HepG2 (cell line): ENCODE results near the gene PEAK3. TPM values are rescaled to one million over a fixed set of nuclear protein-coding genes. Genes with fewer than 3 reads are reported as not detected.

Experiments used
- ATAC-seq: fragments of 200-7000 bp; cut with Tn5 transposase; 3 replicates; pipeline ENCODE4 v1.9.1; 2020; ENCODE audit warnings: mild to moderate bottlenecking, moderate library complexity
- BruUV-seq: library from RNA; stranded (reverse); fragments of 400-500 nt; replicated peaks from 2 replicates; lab custom pipeline; 2021; lab: Mats Ljungman, UMichigan
- CTCF ChIA-PET: fragments of 300-600 bp; formaldehyde crosslinking; extraction: SDS; loops from one replicate; lab custom pipeline; 2021; ENCODE audit warnings: low total read pairs, inconsistent platforms, low intra/inter-chr PET ratio; lab: Yijun Ruan, JAX
- POLR2A ChIA-PET: fragments of 350-600 bp; sonication (Branson Sonifier 250); formaldehyde crosslinking; loops from one replicate; lab custom pipeline; 2020; ENCODE audit warnings: antibody characterized with exemption, inconsistent platforms; lab: Yijun Ruan, JAX
- DNase-seq: peaks from one replicate; pipeline ENCODE4 v3.0.0-alpha.2; 2015; ENCODE audit warnings: low spot score
- FAIRE-seq: peaks from 3 replicates; lab custom pipeline; 2011; peaks lifted over from hg19 to GRCh38; lab: Jason Lieb, UNC
- H2AFZ ChIP-seq: one replicate; pipeline ENCODE4 v1.6.1; 2011; ENCODE audit warnings: low read length, inconsistent platforms
- H3K27ac ChIP-seq: fragments of 300-600 bp; 3 replicates; pipeline ENCODE4 v1.8.0; 2011; ENCODE audit warnings: mixed run types, mild to moderate bottlenecking, mixed read lengths, low read length, inconsistent platforms; ENCODE audit not compliant: insufficient read depth; ENCODE audit errors: extremely low read length
- H3K27me3 ChIP-seq, 2 experiments: fragments of 200-600 bp in 1 of 2; 2 replicates in 1 of 2; 3 replicates in 1 of 2; pipeline versions ENCODE4 v1.6.0 to v1.8.0; 2011; ENCODE audit warnings: low read length in 2 of 2, mild to moderate bottlenecking in 2 of 2, moderate library complexity in 2 of 2, inconsistent platforms in 1 of 2; ENCODE audit not compliant: insufficient read depth in 2 of 2, control insufficient read depth in 1 of 2
- H3K36me3 ChIP-seq, 2 experiments: fragments of 200-600 bp in 1 of 2; replicated peaks in 1 of 2; 2 replicates in 1 of 2; 3 replicates in 1 of 2; pipeline versions ENCODE4 v1.5.1 to v1.8.0; 2011; ENCODE audit warnings: low read length in 2 of 2, inconsistent platforms in 1 of 2; ENCODE audit not compliant: insufficient read depth in 2 of 2, control insufficient read depth in 1 of 2
- H3K4me1 ChIP-seq: 2 replicates; pipeline ENCODE4 v1.5.1; 2012; ENCODE audit warnings: low read length, inconsistent platforms; ENCODE audit not compliant: insufficient read depth
- H3K4me2 ChIP-seq: 2 replicates; pipeline ENCODE4 v1.6.0; 2011; ENCODE audit warnings: low read depth, low read length, inconsistent platforms
- H3K4me3 ChIP-seq, 3 experiments: fragments of 200-600 bp in 1 of 3; sonication (generic), shearing (Covaris generic) in 1 of 3; replicated peaks in 1 of 3; 2 replicates each; pipeline ENCODE4 v1.5.1; 2011 to 2016; ENCODE audit warnings: low read length in 3 of 3, inconsistent platforms in 2 of 3, low read depth in 2 of 3, mild to moderate bottlenecking in 2 of 3, control low read depth in 1 of 3, mixed read lengths in 1 of 3; ENCODE audit not compliant: insufficient read depth in 1 of 3
- H3K79me2 ChIP-seq: one replicate; pipeline ENCODE4 v1.6.1; 2011; ENCODE audit warnings: low read length, inconsistent platforms; ENCODE audit not compliant: insufficient read depth
- H3K9ac ChIP-seq: 2 replicates; pipeline ENCODE4 v1.6.0; 2011; ENCODE audit warnings: mild to moderate bottlenecking, low read depth, low read length, inconsistent platforms; ENCODE audit not compliant: insufficient read depth
- H3K9me3 ChIP-seq: 2 replicates; pipeline ENCODE4 v1.5.1; 2012; ENCODE audit warnings: mild to moderate bottlenecking, low read length
- H4K20me1 ChIP-seq: 2 replicates; pipeline ENCODE4 v1.6.0; 2011; ENCODE audit warnings: inconsistent platforms, mild to moderate bottlenecking, low read length, moderate library complexity; ENCODE audit not compliant: insufficient read depth
- SIX1 ChIP-seq: sonication (generic); formaldehyde crosslinking; IDR thresholded peaks from 2 replicates; pipeline ENCODE4 v1.4.0; 2020; ENCODE audit warnings: missing genetic modification reagents, borderline replicate concordance
- ZNF121 ChIP-seq: sonication (generic); formaldehyde crosslinking; IDR thresholded peaks from 2 replicates; pipeline ENCODE4 v1.5.0; 2020; ENCODE audit warnings: mild to moderate bottlenecking, missing genetic modification reagents
- WGBS: methylation state at CpG from one replicate; pipeline ENCODE4 v1.1.6; 2017; ENCODE audit warnings: low lambda C conversion rate; 5-methylcytosine and 5-hydroxymethylcytosine counted together
- in situ Hi-C: cut with HindIII; loops from 2 replicates; pipeline ENCODE4 v1.10.0; 2017; ENCODE audit warnings: low pct_unique_long_range_greater_than_20kb; ENCODE audit not compliant: extremely low pct_ligation_motif_present
- intact Hi-C: fragments of 100-400 bp; cut with micrococcal nuclease; formaldehyde crosslinking; loops from one replicate; pipeline ENCODE4 v1.10.0; 2022; ENCODE audit not compliant: unreplicated experiment
- polyA plus RNA-seq, 8 experiments: library from polyadenylated mRNA; depleted of rRNA in 3 of 8; stranded (reverse) in 7 of 8; unstranded in 1 of 8; fragments of >200 nt; fragmentation: Illumina TruSeq in 4 of 8; extraction: Trizol in 4 of 8; gene quantifications; 2 replicates each; pipeline versions ENCODE4 v1.2.1 to v1.2.3, GENCODE V29; 2011 to 2016; ENCODE audit warnings: low read depth in 4 of 8, missing spikeins in 1 of 8, mixed read lengths in 1 of 8; ENCODE audit not compliant: insufficient read depth in 1 of 8
- total RNA-seq, 5 experiments: library from RNA; depleted of rRNA; stranded (reverse); fragments of >200 nt; fragmentation: Illumina TruSeq; extraction: Trizol; gene quantifications; 2 replicates each; pipeline ENCODE4 v1.2.3, GENCODE V29; 2016; ENCODE audit warnings: low read depth in 1 of 5
- TF ChIP-seq, protein P1 (sequence below): sonication (generic); formaldehyde crosslinking; IDR thresholded peaks from 2 replicates; pipeline ENCODE4 v1.5.0; 2020; ENCODE audit warnings: mild to moderate bottlenecking, missing genetic modification reagents, moderate library complexity
- TF ChIP-seq, protein P2 (sequence below): sonication (generic); formaldehyde crosslinking; IDR thresholded peaks from 2 replicates; pipeline ENCODE4 v1.4.0; 2020; ENCODE audit warnings: missing genetic modification reagents, borderline replicate concordance

PEAK3 gene
- total and polyA plus RNA-seq, 2 of the 13 experiments (the other 11 are each of a cell fraction or from before 2014, with no cell fraction given), result not detected

DNA sequence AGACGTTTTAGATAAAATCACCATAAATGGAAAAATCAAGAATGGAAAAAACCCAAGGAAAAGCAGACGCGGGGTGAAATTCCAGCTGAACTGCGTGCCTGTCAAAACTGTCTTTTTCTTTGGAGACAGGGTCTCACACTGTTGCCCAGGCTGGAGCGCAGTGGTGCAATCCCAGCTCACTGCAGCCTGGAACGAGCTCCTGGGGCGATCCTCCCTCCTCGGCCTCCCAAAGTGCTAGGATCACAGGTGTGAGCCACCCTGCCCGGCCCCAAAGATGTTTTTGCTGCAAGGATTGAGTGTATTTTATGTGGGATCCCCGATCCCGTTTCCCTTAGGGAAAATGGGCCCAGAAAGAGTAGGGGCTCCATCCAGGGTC lies 875 bp upstream of the PEAK3 start:
- Histone ChIP-seq H3K9me3 (no peaks in the 10 kb centered on the region), H3K9ac (no peak overlapping the region), H3K4me3 (no peak overlapping the region), H3K27me3 (peaks cover 4 to 39% of the 10 kb centered on the region in 2 experiments; a peak in 4 of 5 replicates), H3K79me2 (no peaks in the 10 kb centered on the region), H3K27ac (no peak overlapping the region), H3K36me3 (no peaks in the 10 kb centered on the region), H3K4me2 (no peak overlapping the region), H3K4me1 (peaks cover 27% of the 10 kb centered on the region), H2AFZ (no peak overlapping the region), H4K20me1 (peaks cover 2% of the 10 kb centered on the region)
- ATAC-seq (no peak), FAIRE-seq (no peak), DNase-seq (no peak)
- intact Hi-C loops (no loop called here), in situ Hi-C loops (no loop called here)
- no TSS peak for BruUV-seq
- CTCF ChIA-PET, result no interaction called here
- WGBS, result 45% methylated on average over 5 of the region's 11 CpGs
- TF ChIP-seq, protein P1, sequence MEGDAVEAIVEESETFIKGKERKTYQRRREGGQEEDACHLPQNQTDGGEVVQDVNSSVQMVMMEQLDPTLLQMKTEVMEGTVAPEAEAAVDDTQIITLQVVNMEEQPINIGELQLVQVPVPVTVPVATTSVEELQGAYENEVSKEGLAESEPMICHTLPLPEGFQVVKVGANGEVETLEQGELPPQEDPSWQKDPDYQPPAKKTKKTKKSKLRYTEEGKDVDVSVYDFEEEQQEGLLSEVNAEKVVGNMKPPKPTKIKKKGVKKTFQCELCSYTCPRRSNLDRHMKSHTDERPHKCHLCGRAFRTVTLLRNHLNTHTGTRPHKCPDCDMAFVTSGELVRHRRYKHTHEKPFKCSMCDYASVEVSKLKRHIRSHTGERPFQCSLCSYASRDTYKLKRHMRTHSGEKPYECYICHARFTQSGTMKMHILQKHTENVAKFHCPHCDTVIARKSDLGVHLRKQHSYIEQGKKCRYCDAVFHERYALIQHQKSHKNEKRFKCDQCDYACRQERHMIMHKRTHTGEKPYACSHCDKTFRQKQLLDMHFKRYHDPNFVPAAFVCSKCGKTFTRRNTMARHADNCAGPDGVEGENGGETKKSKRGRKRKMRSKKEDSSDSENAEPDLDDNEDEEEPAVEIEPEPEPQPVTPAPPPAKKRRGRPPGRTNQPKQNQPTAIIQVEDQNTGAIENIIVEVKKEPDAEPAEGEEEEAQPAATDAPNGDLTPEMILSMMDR (CRISPR knock-in tag), result no peak
- TF ChIP-seq, protein P2, sequence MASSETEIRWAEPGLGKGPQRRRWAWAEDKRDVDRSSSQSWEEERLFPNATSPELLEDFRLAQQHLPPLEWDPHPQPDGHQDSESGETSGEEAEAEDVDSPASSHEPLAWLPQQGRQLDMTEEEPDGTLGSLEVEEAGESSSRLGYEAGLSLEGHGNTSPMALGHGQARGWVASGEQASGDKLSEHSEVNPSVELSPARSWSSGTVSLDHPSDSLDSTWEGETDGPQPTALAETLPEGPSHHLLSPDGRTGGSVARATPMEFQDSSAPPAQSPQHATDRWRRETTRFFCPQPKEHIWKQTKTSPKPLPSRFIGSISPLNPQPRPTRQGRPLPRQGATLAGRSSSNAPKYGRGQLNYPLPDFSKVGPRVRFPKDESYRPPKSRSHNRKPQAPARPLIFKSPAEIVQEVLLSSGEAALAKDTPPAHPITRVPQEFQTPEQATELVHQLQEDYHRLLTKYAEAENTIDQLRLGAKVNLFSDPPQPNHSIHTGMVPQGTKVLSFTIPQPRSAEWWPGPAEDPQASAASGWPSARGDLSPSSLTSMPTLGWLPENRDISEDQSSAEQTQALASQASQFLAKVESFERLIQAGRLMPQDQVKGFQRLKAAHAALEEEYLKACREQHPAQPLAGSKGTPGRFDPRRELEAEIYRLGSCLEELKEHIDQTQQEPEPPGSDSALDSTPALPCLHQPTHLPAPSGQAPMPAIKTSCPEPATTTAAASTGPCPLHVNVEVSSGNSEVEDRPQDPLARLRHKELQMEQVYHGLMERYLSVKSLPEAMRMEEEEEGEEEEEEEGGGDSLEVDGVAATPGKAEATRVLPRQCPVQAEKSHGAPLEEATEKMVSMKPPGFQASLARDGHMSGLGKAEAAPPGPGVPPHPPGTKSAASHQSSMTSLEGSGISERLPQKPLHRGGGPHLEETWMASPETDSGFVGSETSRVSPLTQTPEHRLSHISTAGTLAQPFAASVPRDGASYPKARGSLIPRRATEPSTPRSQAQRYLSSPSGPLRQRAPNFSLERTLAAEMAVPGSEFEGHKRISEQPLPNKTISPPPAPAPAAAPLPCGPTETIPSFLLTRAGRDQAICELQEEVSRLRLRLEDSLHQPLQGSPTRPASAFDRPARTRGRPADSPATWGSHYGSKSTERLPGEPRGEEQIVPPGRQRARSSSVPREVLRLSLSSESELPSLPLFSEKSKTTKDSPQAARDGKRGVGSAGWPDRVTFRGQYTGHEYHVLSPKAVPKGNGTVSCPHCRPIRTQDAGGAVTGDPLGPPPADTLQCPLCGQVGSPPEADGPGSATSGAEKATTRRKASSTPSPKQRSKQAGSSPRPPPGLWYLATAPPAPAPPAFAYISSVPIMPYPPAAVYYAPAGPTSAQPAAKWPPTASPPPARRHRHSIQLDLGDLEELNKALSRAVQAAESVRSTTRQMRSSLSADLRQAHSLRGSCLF (CRISPR knock-in tag), result no peak
- TF ChIP-seq SIX1 (no peak), ZNF121 (peak; percentile 57)
- POLR2A ChIA-PET, result no interaction called here
